Activated naive CD8-positive, alpha-beta T cell treated with anti-CD3 and anti-CD28 coated beads, Interleukin-2, amount 50 U/mL, for 24 hours (primary cell): ENCODE data around the gene ING2.
"Not testable (repeated sequence)": the region's sequence is repeated elsewhere in the genome, so short reads cannot be mapped to it uniquely, and the experiment has no call there.

Experiments
- ATAC-seq: fragments of 150-1000 bp; cut with Tn5 transposase; one replicate; pipeline ENCODE4 v1.10.0; 2021
- DNase-seq: peaks from one replicate; pipeline ENCODE4 v3.0.0; 2021
- H3K27ac Mint-ChIP-seq: one replicate; pipeline ENCODE4 v1.8.0; 2021; ENCODE audit warnings: mild to moderate bottlenecking, mixed read lengths
- H3K27me3 Mint-ChIP-seq: one replicate; pipeline ENCODE4 v1.8.0; 2021; ENCODE audit warnings: mixed read lengths
- H3K36me3 Mint-ChIP-seq: one replicate; pipeline ENCODE4 v1.8.0; 2021; ENCODE audit warnings: low read depth, mixed read lengths
- H3K4me1 Mint-ChIP-seq: one replicate; pipeline ENCODE4 v1.8.0; 2021; ENCODE audit warnings: mixed read lengths
- H3K4me3 Mint-ChIP-seq: one replicate; pipeline ENCODE4 v1.8.0; 2021; ENCODE audit warnings: mild to moderate bottlenecking, moderate library complexity, mixed read lengths
- H3K9me3 Mint-ChIP-seq: one replicate; pipeline ENCODE4 v1.8.0; 2021; ENCODE audit warnings: mixed read lengths

The ING2 gene

GRCh38 chr4:183550345-183551093 is 45.7 kb downstream of the ING2 start:
- H3K36me3 Mint-ChIP-seq = peaks cover 2% of the 10 kb centered on the region
- H3K9me3 Mint-ChIP-seq = peaks cover 5% of the 10 kb centered on the region
- no peak overlapping the region for H3K4me3 Mint-ChIP-seq
- peaks cover 27% of the 10 kb centered on the region for H3K27me3 Mint-ChIP-seq
- no peak for DNase-seq
- no peak overlapping the region for H3K27ac Mint-ChIP-seq
- no peaks in the 10 kb centered on the region for H3K4me1 Mint-ChIP-seq
- ATAC-seq = no peak

- no peak overlapping the region for H3K4me3 Mint-ChIP-seq
- H3K9me3 Mint-ChIP-seq = peaks cover 5% of the 10 kb centered on the region
- DNase-seq (no peak), ATAC-seq (no peak)
- H3K36me3 Mint-ChIP-seq = no peaks in the 10 kb centered on the region
- no peaks in the 10 kb centered on the region for H3K4me1 Mint-ChIP-seq
- H3K27me3 Mint-ChIP-seq = peaks cover 17% of the 10 kb centered on the region
- H3K27ac Mint-ChIP-seq = no peak overlapping the region
These were observed 47.7 kb downstream of the ING2 start for GRCh38 chr4:183552274-183553146.

GRCh38 chr4:183553147-183553478 is 48.3 kb downstream of the ING2 start:
- H3K4me3 Mint-ChIP-seq, H3K4me1 Mint-ChIP-seq, H3K9me3 Mint-ChIP-seq, H3K36me3 Mint-ChIP-seq, DNase-seq, ATAC-seq, H3K27ac Mint-ChIP-seq: not testable (repeated sequence)
- peaks cover 13% of the 10 kb centered on the region for H3K27me3 Mint-ChIP-seq

- DNase-seq (no peak), ATAC-seq (peak; percentile 24)
- Mint-ChIP-seq H3K9me3 (peaks cover 5% of the 10 kb centered on the region), H3K4me1 (no peaks in the 10 kb centered on the region), H3K27ac (no peak overlapping the region), H3K27me3 (peaks cover 9% of the 10 kb centered on the region), H3K36me3 (no peaks in the 10 kb centered on the region), H3K4me3 (no peak overlapping the region)
These were observed 48.9 kb downstream of the ING2 start for GRCh38 chr4:183553601-183554345.

- Mint-ChIP-seq H3K4me1 (no peaks in the 10 kb centered on the region), H3K27ac (no peak overlapping the region), H3K36me3 (no peaks in the 10 kb centered on the region), H3K27me3 (peaks cover 6% of the 10 kb centered on the region), H3K9me3 (peaks cover 5% of the 10 kb centered on the region), H3K4me3 (no peak overlapping the region)
- DNase-seq (no peak), ATAC-seq (no peak)
These were observed 49.5 kb downstream of the ING2 start for GRCh38 chr4:183554346-183554686.

GRCh38 chr4:183554878-183555585 is 50.2 kb downstream of the ING2 start:
- DNase-seq (no peak), ATAC-seq (no peak)
- Mint-ChIP-seq H3K27me3 (peaks cover 6% of the 10 kb centered on the region), H3K4me3 (no peak overlapping the region), H3K4me1 (no peaks in the 10 kb centered on the region), H3K27ac (no peak overlapping the region), H3K36me3 (no peaks in the 10 kb centered on the region), H3K9me3 (peaks cover 5% of the 10 kb centered on the region)

- peaks cover 2% of the 10 kb centered on the region for H3K27me3 Mint-ChIP-seq
- H3K27ac Mint-ChIP-seq = no peak overlapping the region
- no peak overlapping the region for H3K4me3 Mint-ChIP-seq
These were observed 52.1 kb downstream of the ING2 start for GRCh38 chr4:183556947-183557346.

GRCh38 chr4:183557611-183558010 is 52.8 kb downstream of the ING2 start:
- Mint-ChIP-seq H3K4me1 (no peaks in the 10 kb centered on the region), H3K4me3 (no peak overlapping the region), H3K36me3 (no peaks in the 10 kb centered on the region), H3K9me3 (peaks cover 3% of the 10 kb centered on the region), H3K27me3 (peaks cover 2% of the 10 kb centered on the region), H3K27ac (no peak overlapping the region)
- ATAC-seq (no peak), DNase-seq (no peak)

More at GRCh38 chr4:183556947-183557346, 52.1 kb downstream of the ING2 start:
- no peak for DNase-seq
- peaks cover 5% of the 10 kb centered on the region for H3K9me3 Mint-ChIP-seq
- no peak for ATAC-seq
- no peaks in the 10 kb centered on the region for H3K4me1 Mint-ChIP-seq
- H3K36me3 Mint-ChIP-seq = no peaks in the 10 kb centered on the region

- Mint-ChIP-seq H3K27ac (no peak overlapping the region), H3K4me1 (no peaks in the 10 kb centered on the region), H3K27me3 (peaks cover 2% of the 10 kb centered on the region), H3K36me3 (no peaks in the 10 kb centered on the region), H3K9me3 (no peaks in the 10 kb centered on the region), H3K4me3 (no peak overlapping the region)
- no peak for ATAC-seq
- no peak for DNase-seq
These were observed 54.0 kb downstream of the ING2 start for GRCh38 chr4:183558873-183559272.

GRCh38 chr4:183561905-183562304 is 57.0 kb downstream of the ING2 start:
- ATAC-seq = no peak
- H3K4me3 Mint-ChIP-seq = no peak overlapping the region
- H3K9me3 Mint-ChIP-seq = no peaks in the 10 kb centered on the region
- no peak for DNase-seq
- H3K4me1 Mint-ChIP-seq = no peaks in the 10 kb centered on the region
- H3K27ac Mint-ChIP-seq = no peak overlapping the region
- peaks cover 10% of the 10 kb centered on the region for H3K27me3 Mint-ChIP-seq
- H3K36me3 Mint-ChIP-seq = no peaks in the 10 kb centered on the region
